ENCODE measurements around the gene KRTAP10-2.

KRTAP10-2 gene

GRCh38 chr21:44526096-44526997 lies 25.0 kb downstream of the KRTAP10-2 start:
- DNase-seq (ENCODE audit: low read depth in 2 of 2), result no peak

GRCh38 chr21:44525391-44526095 lies 25.8 kb downstream of the KRTAP10-2 start:
- DNase-seq (ENCODE audit: low read depth in 2 of 2), result no peak

GRCh38 chr21:44524414-44525371 lies 26.6 kb downstream of the KRTAP10-2 start:
- no peak for DNase-seq (ENCODE audit: low read depth in 2 of 2)

GRCh38 chr21:44523567-44524413 lies 27.5 kb downstream of the KRTAP10-2 start:
- no peak for DNase-seq (ENCODE audit: low read depth in 2 of 2)

- no peak for DNase-seq (ENCODE audit: low read depth in 2 of 2)
These were observed 28.5 kb downstream of the KRTAP10-2 start for GRCh38 chr21:44522753-44523204.

- DNase-seq (ENCODE audit: low read depth in 2 of 2), result no peak
These were observed 29.2 kb downstream of the KRTAP10-2 start for GRCh38 chr21:44521928-44522752.

GRCh38 chr21:44521301-44521927 lies 29.9 kb downstream of the KRTAP10-2 start:
- DNase-seq (ENCODE audit: low read depth in 2 of 2), result no peak

GRCh38 chr21:44520326-44521300 lies 30.7 kb downstream of the KRTAP10-2 start:
- DNase-seq (ENCODE audit: low read depth in 2 of 2), result no peak

- no peak for DNase-seq (ENCODE audit: low read depth in 2 of 2)
These were observed 31.7 kb downstream of the KRTAP10-2 start for GRCh38 chr21:44519346-44520325.

GRCh38 chr21:44518686-44519085 lies 32.6 kb downstream of the KRTAP10-2 start:
- no peak for DNase-seq (ENCODE audit: low read depth in 2 of 2)

- peak in 1 of 2 donors; percentile 13 for DNase-seq (ENCODE audit: low read depth in 2 of 2)
These were observed 34.0 kb downstream of the KRTAP10-2 start for GRCh38 chr21:44517175-44517899.

GRCh38 chr21:44516828-44517174 lies 34.5 kb downstream of the KRTAP10-2 start:
- no peak for DNase-seq (ENCODE audit: low read depth in 2 of 2)

GRCh38 chr21:44516342-44516741 lies 35.0 kb downstream of the KRTAP10-2 start:
- DNase-seq (ENCODE audit: low read depth in 2 of 2), result no peak

- DNase-seq (ENCODE audit: low read depth in 2 of 2), result no peak
These were observed 35.7 kb downstream of the KRTAP10-2 start for GRCh38 chr21:44515359-44516165.

GRCh38 chr21:44514746-44515358 lies 36.5 kb downstream of the KRTAP10-2 start:
- no peak for DNase-seq (ENCODE audit: low read depth in 2 of 2)

Measured in stimulated activated CD8-positive, alpha-beta memory T cell treated with anti-CD3 and anti-CD28 coated beads, Interleukin-2, amount 100 ng/mL, for 48 hours (primary cell).